ENCODE results near the gene LMAN2.
"Not testable (repeated sequence)": the region's sequence is repeated elsewhere in the genome, so short reads cannot be mapped to it uniquely, and the experiment has no call there.

The LMAN2 gene

DNA sequence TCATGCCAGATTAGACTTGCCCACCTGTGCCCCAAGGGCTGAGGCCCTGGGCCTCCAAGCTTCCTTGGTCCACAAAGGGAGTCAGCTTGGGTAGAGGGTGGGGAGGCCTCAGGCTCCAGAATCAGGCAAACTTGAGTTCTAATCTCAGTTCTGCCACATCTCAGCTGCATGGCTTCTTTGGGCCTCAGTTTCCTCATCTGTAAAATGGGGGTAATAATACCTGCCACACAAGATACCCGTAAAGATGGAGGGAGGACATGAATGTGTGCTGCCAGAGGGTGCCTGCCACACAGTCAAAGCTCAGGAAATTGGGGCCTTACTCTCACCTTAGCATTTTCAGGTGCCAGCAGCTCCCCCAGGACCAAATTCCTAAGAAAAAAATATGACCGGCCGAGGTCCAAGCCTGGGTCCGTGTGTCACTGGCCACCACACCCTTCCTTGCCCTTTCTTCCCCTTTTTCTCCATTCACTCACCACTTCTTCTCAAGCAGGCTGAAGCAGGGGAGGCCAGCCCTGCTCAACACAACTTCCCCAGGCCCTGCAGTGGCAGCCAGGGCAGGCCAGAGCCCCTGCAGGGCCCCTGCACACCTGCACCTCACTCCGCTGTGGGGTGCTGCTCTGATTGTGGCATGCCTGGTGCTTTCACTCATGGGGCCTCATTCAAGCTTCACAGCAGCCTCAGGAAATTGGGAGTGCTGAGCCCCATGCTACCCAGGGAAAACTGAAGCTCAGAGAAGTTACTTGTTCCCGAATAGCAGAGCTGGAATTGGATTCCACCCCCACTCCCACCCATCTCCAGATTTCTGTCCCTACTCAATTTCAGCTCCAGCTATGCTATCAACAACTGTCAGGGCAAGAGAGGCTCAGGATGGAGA lies 10.2 kb upstream of the LMAN2 start:
- Histone ChIP-seq H3K36me3 (ENCODE audit: control insufficient read depth in 1 of 2, insufficient read depth in 2 of 2, low read length in 2 of 2) (no peaks in the 10 kb centered on the region), H3K9me3 (ENCODE audit: control insufficient read depth in 1 of 2, low read length in 2 of 2) (no peaks in the 10 kb centered on the region), H3K27me3 (ENCODE audit: low read depth, low read length) (no peaks in the 10 kb centered on the region), H3K4me3 (ENCODE audit: low read depth in 1 of 2, low read length in 2 of 2) (no peak overlapping the region), H3K4me1 (ENCODE audit: control insufficient read depth in 1 of 2, insufficient read depth in 2 of 2, low read length in 2 of 2) (peaks cover 10 to 30% of the 10 kb centered on the region in 2 donors), H3K27ac (ENCODE audit: low read length) (no peak overlapping the region)

GRCh38 chr5:177360740-177361139 lies 9.3 kb upstream of the LMAN2 start:
- peaks cover 8 to 25% of the 10 kb centered on the region in 2 donors for H3K4me1 ChIP-seq (ENCODE audit: control insufficient read depth in 1 of 2, insufficient read depth in 2 of 2, low read length in 2 of 2)
- H3K27ac ChIP-seq (ENCODE audit: low read length); H3K27me3 ChIP-seq (ENCODE audit: low read depth, low read length); H3K9me3 ChIP-seq (ENCODE audit: control insufficient read depth in 1 of 2, low read length in 2 of 2); H3K36me3 ChIP-seq (ENCODE audit: control insufficient read depth in 1 of 2, insufficient read depth in 2 of 2, low read length in 2 of 2); H3K4me3 ChIP-seq (ENCODE audit: low read depth in 1 of 2, low read length in 2 of 2): not testable (repeated sequence)

GRCh38 chr5:177359860-177360259 lies 8.4 kb upstream of the LMAN2 start:
- no peaks in the 10 kb centered on the region for H3K27me3 ChIP-seq (ENCODE audit: low read depth, low read length)
- H3K27ac ChIP-seq (ENCODE audit: low read length), result no peak overlapping the region
- H3K4me3 ChIP-seq (ENCODE audit: low read depth in 1 of 2, low read length in 2 of 2), result no peak overlapping the region
- no peaks in the 10 kb centered on the region for H3K9me3 ChIP-seq (ENCODE audit: control insufficient read depth in 1 of 2, low read length in 2 of 2)
- peaks cover 6 to 22% of the 10 kb centered on the region in 2 donors for H3K4me1 ChIP-seq (ENCODE audit: control insufficient read depth in 1 of 2, insufficient read depth in 2 of 2, low read length in 2 of 2)
- H3K36me3 ChIP-seq (ENCODE audit: control insufficient read depth in 1 of 2, insufficient read depth in 2 of 2, low read length in 2 of 2), result no peaks in the 10 kb centered on the region

DNA sequence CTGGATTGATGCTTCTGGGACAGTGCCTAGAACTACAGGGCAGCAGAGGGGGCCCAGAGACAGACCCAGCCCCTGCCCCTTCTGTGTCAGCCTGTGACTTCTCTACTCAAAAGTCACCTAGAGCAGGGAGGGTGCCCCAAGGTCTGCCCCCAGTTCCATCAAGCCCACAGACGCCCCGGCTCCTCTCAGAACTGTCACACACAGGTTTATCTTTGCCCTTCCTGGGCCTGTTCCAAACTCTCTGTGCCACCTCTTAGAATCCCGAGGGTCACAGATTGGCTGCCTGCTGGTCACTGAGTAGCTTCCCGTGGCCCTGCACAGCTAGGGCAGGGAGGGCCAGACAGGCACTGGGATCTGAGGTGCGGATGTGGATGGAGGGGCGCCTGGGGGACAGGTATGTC lies 8.0 kb upstream of the LMAN2 start:
- no peaks in the 10 kb centered on the region for H3K36me3 ChIP-seq (ENCODE audit: control insufficient read depth in 1 of 2, insufficient read depth in 2 of 2, low read length in 2 of 2)
- peaks cover 6 to 21% of the 10 kb centered on the region in 2 donors for H3K4me1 ChIP-seq (ENCODE audit: control insufficient read depth in 1 of 2, insufficient read depth in 2 of 2, low read length in 2 of 2)
- no peaks in the 10 kb centered on the region for H3K9me3 ChIP-seq (ENCODE audit: control insufficient read depth in 1 of 2, low read length in 2 of 2)
- no peaks in the 10 kb centered on the region for H3K27me3 ChIP-seq (ENCODE audit: low read depth, low read length)
- H3K27ac ChIP-seq (ENCODE audit: low read length), result no peak overlapping the region
- H3K4me3 ChIP-seq (ENCODE audit: low read depth in 1 of 2, low read length in 2 of 2), result no peak overlapping the region

DNA sequence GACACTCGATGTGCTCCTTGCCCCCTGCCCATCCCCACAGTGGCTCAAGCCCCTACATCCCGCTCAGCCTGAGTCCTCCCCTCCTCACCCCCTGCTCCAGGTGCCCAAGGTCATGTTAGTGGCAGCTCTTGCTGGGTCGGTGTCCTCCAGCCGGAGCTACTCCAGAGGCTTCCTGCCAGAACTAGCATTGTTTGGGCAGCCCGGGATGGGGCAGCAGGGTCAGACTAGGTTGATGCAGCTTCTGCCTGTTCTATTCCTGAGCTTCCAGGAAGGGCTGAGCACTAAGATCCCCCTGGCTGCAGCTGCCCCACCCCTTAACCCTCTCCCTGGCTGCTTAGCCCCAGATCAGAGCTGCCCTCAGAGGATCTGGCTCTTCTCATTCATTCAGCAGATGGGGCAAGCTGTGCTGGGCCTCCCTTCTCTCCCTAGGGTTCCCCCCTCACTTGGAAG lies 6.9 kb upstream of the LMAN2 start:
- Histone ChIP-seq H3K36me3 (ENCODE audit: control insufficient read depth in 1 of 2, insufficient read depth in 2 of 2, low read length in 2 of 2) (no peaks in the 10 kb centered on the region), H3K4me1 (ENCODE audit: control insufficient read depth in 1 of 2, insufficient read depth in 2 of 2, low read length in 2 of 2) (peaks cover 2 to 14% of the 10 kb centered on the region in 2 donors), H3K4me3 (ENCODE audit: low read depth in 1 of 2, low read length in 2 of 2) (peak overlapping the region; percentile 46 to 56), H3K9me3 (ENCODE audit: control insufficient read depth in 1 of 2, low read length in 2 of 2) (no peaks in the 10 kb centered on the region), H3K27ac (ENCODE audit: low read length) (no peak overlapping the region), H3K27me3 (ENCODE audit: low read depth, low read length) (no peaks in the 10 kb centered on the region)

DNA sequence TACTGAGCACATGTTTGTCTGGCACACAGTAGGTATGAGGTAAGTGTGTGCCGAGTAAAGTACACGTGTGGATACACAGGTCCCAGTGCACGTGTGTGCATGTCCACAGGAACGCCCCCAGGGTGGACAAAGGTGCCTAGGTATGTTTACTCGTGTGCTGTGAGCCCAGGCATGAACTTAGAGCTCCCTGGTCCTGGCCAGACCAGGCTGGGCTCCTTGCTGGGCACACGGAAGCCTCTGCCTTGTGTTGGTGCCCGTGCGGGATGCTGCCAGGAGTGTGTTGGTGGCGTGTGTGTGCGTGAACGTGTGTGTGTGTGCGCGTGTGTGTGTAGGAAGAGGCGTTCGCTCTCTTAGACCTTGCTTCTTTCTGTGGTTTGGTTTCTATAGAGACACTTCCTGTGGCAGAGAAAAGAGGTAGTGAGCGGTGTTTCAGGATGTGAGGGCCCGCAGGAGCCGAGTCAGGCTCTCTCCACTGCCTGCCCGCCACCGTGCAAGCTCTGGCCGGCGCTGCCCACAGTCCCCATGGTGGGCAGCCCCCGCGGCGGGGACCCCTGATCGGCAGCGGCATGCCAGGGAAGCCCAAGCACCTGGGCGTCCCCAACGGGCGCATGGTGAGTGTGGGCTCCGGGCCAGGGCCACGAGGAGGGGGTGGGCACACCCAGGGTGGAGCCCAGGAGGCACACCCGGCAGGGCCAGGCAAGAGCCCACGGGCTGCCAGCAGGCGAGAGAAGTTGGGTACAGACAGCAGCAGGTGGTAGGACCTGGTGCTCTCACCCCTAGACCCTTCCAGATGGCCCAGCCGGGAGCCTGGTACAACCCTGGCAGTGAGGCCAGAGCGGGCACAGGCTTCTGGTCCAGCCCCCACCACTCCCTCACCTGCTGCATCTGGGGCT lies 6.2 kb upstream of the LMAN2 start, which contains the start of gene RGS14:
RGS14 (plus strand) TSS at position 466 of the 893 bp plus-strand sequence; CDS start at position 567, 101 bp downstream.
- Histone ChIP-seq H3K36me3 (ENCODE audit: control insufficient read depth in 1 of 2, insufficient read depth in 2 of 2, low read length in 2 of 2) (no peaks in the 10 kb centered on the region), H3K27ac (ENCODE audit: low read length) (no peak within 1 kb of the TSS), H3K4me1 (ENCODE audit: control insufficient read depth in 1 of 2, insufficient read depth in 2 of 2, low read length in 2 of 2) (peaks cover 0 to 7% of the 10 kb centered on the region in 2 donors), H3K27me3 (ENCODE audit: low read depth, low read length) (no peaks in the 10 kb centered on the region), H3K9me3 (ENCODE audit: control insufficient read depth in 1 of 2, low read length in 2 of 2) (no peaks in the 10 kb centered on the region), H3K4me3 (ENCODE audit: low read depth in 1 of 2, low read length in 2 of 2) (peak within 1 kb of the TSS; percentile 46 to 56)

GRCh38 chr5:177357146-177357458 lies 5.6 kb upstream of the LMAN2 start:
- peaks cover 0 to 5% of the 10 kb centered on the region in 2 donors for H3K4me1 ChIP-seq (ENCODE audit: control insufficient read depth in 1 of 2, insufficient read depth in 2 of 2, low read length in 2 of 2)
- no peaks in the 10 kb centered on the region for H3K36me3 ChIP-seq (ENCODE audit: control insufficient read depth in 1 of 2, insufficient read depth in 2 of 2, low read length in 2 of 2)
- no peak overlapping the region for H3K27ac ChIP-seq (ENCODE audit: low read length)
- H3K4me3 ChIP-seq (ENCODE audit: low read depth in 1 of 2, low read length in 2 of 2), result no peak overlapping the region
- no peaks in the 10 kb centered on the region for H3K27me3 ChIP-seq (ENCODE audit: low read depth, low read length)
- no peaks in the 10 kb centered on the region for H3K9me3 ChIP-seq (ENCODE audit: control insufficient read depth in 1 of 2, low read length in 2 of 2)

DNA sequence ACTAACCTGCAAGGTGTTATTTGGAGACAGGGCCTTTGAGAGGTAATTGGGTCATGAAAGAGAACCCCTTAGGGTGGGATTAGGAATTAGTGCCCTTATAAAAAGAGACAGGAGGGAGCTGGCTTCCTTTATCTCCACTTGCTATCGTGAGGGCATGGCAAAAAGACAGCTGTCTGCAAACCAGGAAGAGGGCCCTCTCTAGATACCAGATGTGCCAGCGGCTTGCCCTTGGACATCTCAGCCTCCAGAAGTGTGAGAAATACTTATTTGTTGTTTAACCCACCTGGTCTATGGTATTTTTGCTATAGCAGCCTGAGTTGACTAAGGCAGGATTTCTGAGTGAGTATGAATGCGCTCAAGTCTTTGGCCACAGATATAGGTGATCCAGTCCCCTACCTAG lies 5.3 kb upstream of the LMAN2 start:
- H3K4me3 ChIP-seq (ENCODE audit: low read depth in 1 of 2, low read length in 2 of 2), result no peak overlapping the region
- H3K9me3 ChIP-seq (ENCODE audit: control insufficient read depth in 1 of 2, low read length in 2 of 2), result no peaks in the 10 kb centered on the region
- no peaks in the 10 kb centered on the region for H3K36me3 ChIP-seq (ENCODE audit: control insufficient read depth in 1 of 2, insufficient read depth in 2 of 2, low read length in 2 of 2)
- H3K4me1 ChIP-seq (ENCODE audit: control insufficient read depth in 1 of 2, insufficient read depth in 2 of 2, low read length in 2 of 2), result peaks cover 0 to 6% of the 10 kb centered on the region in 2 donors
- H3K27me3 ChIP-seq (ENCODE audit: low read depth, low read length), result no peaks in the 10 kb centered on the region
- no peak overlapping the region for H3K27ac ChIP-seq (ENCODE audit: low read length)

GRCh38 chr5:177355868-177356168 lies 4.3 kb upstream of the LMAN2 start:
- Histone ChIP-seq H3K27ac (ENCODE audit: low read length) (no peak overlapping the region), H3K4me1 (ENCODE audit: control insufficient read depth in 1 of 2, insufficient read depth in 2 of 2, low read length in 2 of 2) (peaks cover under 1 to 9% of the 10 kb centered on the region in 2 donors), H3K4me3 (ENCODE audit: low read depth in 1 of 2, low read length in 2 of 2) (no peak overlapping the region), H3K9me3 (ENCODE audit: control insufficient read depth in 1 of 2, low read length in 2 of 2) (no peaks in the 10 kb centered on the region), H3K36me3 (ENCODE audit: control insufficient read depth in 1 of 2, insufficient read depth in 2 of 2, low read length in 2 of 2) (no peaks in the 10 kb centered on the region), H3K27me3 (ENCODE audit: low read depth, low read length) (no peaks in the 10 kb centered on the region)

- no peak overlapping the region for H3K27ac ChIP-seq (ENCODE audit: low read length)
- H3K4me1 ChIP-seq (ENCODE audit: control insufficient read depth in 1 of 2, insufficient read depth in 2 of 2, low read length in 2 of 2), result peaks cover 5 to 14% of the 10 kb centered on the region in 2 donors
These were observed 3.8 kb upstream of the LMAN2 start for GRCh38 chr5:177355162-177355867.

DNA sequence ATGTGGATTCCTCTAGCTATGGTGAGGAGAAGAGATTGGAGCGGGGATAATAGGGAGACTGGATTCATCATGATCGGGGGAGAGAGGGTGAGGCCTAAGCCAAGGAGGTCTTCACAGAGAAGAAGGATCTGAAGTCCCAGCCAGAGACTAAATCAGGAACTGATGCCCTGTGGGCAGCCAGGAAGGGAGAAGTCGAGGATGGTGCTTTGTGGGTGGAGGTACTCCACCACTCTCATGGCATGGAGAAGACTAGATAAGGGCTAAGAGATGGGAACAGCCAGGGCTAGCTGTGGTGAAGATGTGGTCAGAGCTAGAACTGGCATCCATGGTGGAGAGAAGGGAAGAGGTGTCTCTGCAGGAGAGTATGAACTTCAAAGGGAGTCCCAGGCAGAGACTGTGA lies 3.2 kb upstream of the LMAN2 start:
- Histone ChIP-seq H3K27me3 (ENCODE audit: low read depth, low read length) (no peaks in the 10 kb centered on the region), H3K36me3 (ENCODE audit: control insufficient read depth in 1 of 2, insufficient read depth in 2 of 2, low read length in 2 of 2) (peaks cover 0 to 5% of the 10 kb centered on the region in 2 donors), H3K4me1 (ENCODE audit: control insufficient read depth in 1 of 2, insufficient read depth in 2 of 2, low read length in 2 of 2) (peaks cover 6 to 20% of the 10 kb centered on the region in 2 donors), H3K9me3 (ENCODE audit: control insufficient read depth in 1 of 2, low read length in 2 of 2) (no peaks in the 10 kb centered on the region), H3K27ac (ENCODE audit: low read length) (no peak overlapping the region), H3K4me3 (ENCODE audit: low read depth in 1 of 2, low read length in 2 of 2) (no peak overlapping the region)

More at GRCh38 chr5:177355162-177355867, 3.8 kb upstream of the LMAN2 start:
- no peaks in the 10 kb centered on the region for H3K9me3 ChIP-seq (ENCODE audit: control insufficient read depth in 1 of 2, low read length in 2 of 2)
- H3K36me3 ChIP-seq (ENCODE audit: control insufficient read depth in 1 of 2, insufficient read depth in 2 of 2, low read length in 2 of 2), result no peaks in the 10 kb centered on the region
- H3K4me3 ChIP-seq (ENCODE audit: low read depth in 1 of 2, low read length in 2 of 2), result no peak overlapping the region
- no peaks in the 10 kb centered on the region for H3K27me3 ChIP-seq (ENCODE audit: low read depth, low read length)
